CD1c-positive myeloid dendritic cell (primary cell): ENCODE measurements around the gene CCL13.
"Not testable (repeated sequence)": the region's sequence is repeated elsewhere in the genome, so short reads cannot be mapped to it uniquely, and the experiment has no call there.

Source experiments
- DNase-seq: peaks from one replicate; pipeline ENCODE4 v3.0.0-alpha.2; 2016; ENCODE audit errors: extremely low spot score

The CCL13 gene

GRCh38 chr17:34356194-34356593, at the start of gene CCL13:
Gene CCL13, plus strand, starts transcription at chr17:34356480. Its CDS starts 47 bp downstream, at chr17:34356527.
- peak; percentile 54 for DNase-seq

- DNase-seq, result peak; percentile 65
These were observed 49.2 kb upstream of the CCL13 start for GRCh38 chr17:34307110-34307509.

- peak; percentile 46 for DNase-seq
These were observed 47.9 kb upstream of the CCL13 start for GRCh38 chr17:34308371-34308770.

- no peak for DNase-seq
These were observed 45.0 kb upstream of the CCL13 start for GRCh38 chr17:34311291-34311690.

- no peak for DNase-seq
These were observed 44.2 kb upstream of the CCL13 start for GRCh38 chr17:34312080-34312479.

- no peak for DNase-seq
These were observed 43.1 kb upstream of the CCL13 start for GRCh38 chr17:34313164-34313563.

GRCh38 chr17:34314279-34314678, 42.0 kb upstream of the CCL13 start:
- peak; percentile 68 for DNase-seq

GRCh38 chr17:34318474-34318873, 37.8 kb upstream of the CCL13 start:
- DNase-seq, result peak; percentile 64

GRCh38 chr17:34319039-34319483, 37.2 kb upstream of the CCL13 start, which contains the start of gene CCL8:
Gene CCL8, plus strand, starts transcription at chr17:34319435. Its CDS starts 67 bp downstream, at chr17:34319502.
- DNase-seq, result peak; percentile 53

GRCh38 chr17:34321964-34322363, 34.3 kb upstream of the CCL13 start:
- no peak for DNase-seq

- not testable (repeated sequence) for DNase-seq
These were observed 28.7 kb upstream of the CCL13 start for GRCh38 chr17:34327580-34327979.

- no peak for DNase-seq
These were observed 18.6 kb upstream of the CCL13 start for GRCh38 chr17:34337701-34338100.

- no peak for DNase-seq
These were observed 17.0 kb upstream of the CCL13 start for GRCh38 chr17:34339138-34339770.

- DNase-seq, result no peak
These were observed 14.4 kb upstream of the CCL13 start for GRCh38 chr17:34341916-34342315.

- DNase-seq, result no peak
These were observed 9.2 kb upstream of the CCL13 start for GRCh38 chr17:34347063-34347462.

- DNase-seq, result no peak
These were observed 6.5 kb upstream of the CCL13 start for GRCh38 chr17:34349751-34350150.

- DNase-seq, result no peak
These were observed 5.2 kb upstream of the CCL13 start for GRCh38 chr17:34351096-34351495.

- no peak for DNase-seq
These were observed 4.1 kb upstream of the CCL13 start for GRCh38 chr17:34352191-34352590.

- DNase-seq, result peak; percentile 69
These were observed 1.6 kb upstream of the CCL13 start for GRCh38 chr17:34354637-34355036.

GRCh38 chr17:34357398-34357797, 1.1 kb downstream of the CCL13 start:
- no peak for DNase-seq

- DNase-seq, result no peak
These were observed 2.4 kb downstream of the CCL13 start for GRCh38 chr17:34358631-34359030.

- DNase-seq, result peak; percentile 45
These were observed 4.5 kb downstream of the CCL13 start for GRCh38 chr17:34360601-34361270.

GRCh38 chr17:34361478-34362061, 5.3 kb downstream of the CCL13 start:
- peak; percentile 89 for DNase-seq
